GM19395 (cell line): Measurements from ENCODE around the gene FANCM.
"Not testable (repeated sequence)": the region's sequence is repeated elsewhere in the genome, so short reads cannot be mapped to it uniquely, and the experiment has no call there.

Source experiments
- ATAC-seq: cut with Tn5 transposase; IDR thresholded peaks from one replicate; pipeline ENCODE4 v1.9.1; 2021; ENCODE audit warnings: mild to moderate bottlenecking, moderate library complexity; ENCODE audit not compliant: unreplicated experiment

Gene FANCM

GRCh38 chr14:45136399-45136798 lies 669 bp downstream of the FANCM start:
- ATAC-seq, result no peak

GRCh38 chr14:45140661-45141187 lies 5.0 kb downstream of the FANCM start:
- ATAC-seq, result no peak

- ATAC-seq, result not testable (repeated sequence)
These were observed 6.4 kb downstream of the FANCM start for GRCh38 chr14:45142083-45142482.

GRCh38 chr14:45144658-45145057 lies 8.9 kb downstream of the FANCM start:
- ATAC-seq, result peak; percentile 60

GRCh38 chr14:45145214-45145613 lies 9.5 kb downstream of the FANCM start:
- peak; percentile 70 for ATAC-seq

GRCh38 chr14:45149602-45150001 lies 13.9 kb downstream of the FANCM start:
- ATAC-seq, result no peak

GRCh38 chr14:45150386-45150890 lies 14.7 kb downstream of the FANCM start:
- ATAC-seq, result no peak

GRCh38 chr14:45156067-45156466 lies 20.3 kb downstream of the FANCM start:
- ATAC-seq, result no peak

- no peak for ATAC-seq
These were observed 34.2 kb downstream of the FANCM start for GRCh38 chr14:45169906-45170305.

- ATAC-seq, result no peak
These were observed 41.3 kb downstream of the FANCM start for GRCh38 chr14:45177076-45177475.

- no peak for ATAC-seq
These were observed 45.6 kb downstream of the FANCM start for GRCh38 chr14:45181329-45181728.

- no peak for ATAC-seq
These were observed 46.1 kb downstream of the FANCM start for GRCh38 chr14:45181806-45182205.

GRCh38 chr14:45185100-45185814 lies 49.5 kb downstream of the FANCM start:
- ATAC-seq, result no peak

- ATAC-seq, result peak; percentile 78
These were observed 59.2 kb downstream of the FANCM start for GRCh38 chr14:45194964-45195363.

- ATAC-seq, result no peak
These were observed 62.8 kb downstream of the FANCM start for GRCh38 chr14:45198551-45198950.

- no peak for ATAC-seq
These were observed 63.5 kb downstream of the FANCM start for GRCh38 chr14:45199230-45199629.

GRCh38 chr14:45201905-45202304 lies 66.2 kb downstream of the FANCM start:
- peak; percentile 75 for ATAC-seq

GRCh38 chr14:45204241-45204640 lies 68.5 kb downstream of the FANCM start:
- no peak for ATAC-seq

GRCh38 chr14:45210159-45210558 lies 74.4 kb downstream of the FANCM start:
- no peak for ATAC-seq

- no peak for ATAC-seq
These were observed 75.6 kb downstream of the FANCM start for GRCh38 chr14:45211295-45211694.

GRCh38 chr14:45212231-45212630 lies 76.5 kb downstream of the FANCM start:
- ATAC-seq, result no peak

GRCh38 chr14:45213716-45214115 lies 78.0 kb downstream of the FANCM start:
- ATAC-seq, result not testable (repeated sequence)

- not testable (repeated sequence) for ATAC-seq
These were observed 78.6 kb downstream of the FANCM start for GRCh38 chr14:45214341-45214740.
